Adipocyte (in vitro differentiated cells): ENCODE data around the gene NLGN4X.

Source experiments
- DNase-seq: peaks from one replicate; pipeline ENCODE4 v3.0.0-alpha.2; 2015; ENCODE audit warnings: low read depth
- H3K27me3 ChIP-seq: replicated peaks from 2 replicates; pipeline ENCODE4 v1.7.0; 2013; ENCODE audit warnings: mild to moderate bottlenecking, low read length, moderate library complexity; ENCODE audit not compliant: control insufficient read depth, insufficient read depth
- H3K36me3 ChIP-seq: 2 replicates; pipeline ENCODE4 v1.7.0; 2013; ENCODE audit warnings: low read length, mild to moderate bottlenecking, moderate library complexity; ENCODE audit not compliant: control insufficient read depth, insufficient read depth, severe bottlenecking
- H3K4me1 ChIP-seq: 2 replicates; pipeline ENCODE4 v1.7.0; 2013; ENCODE audit warnings: mild to moderate bottlenecking, low read length, moderate library complexity; ENCODE audit not compliant: control insufficient read depth, insufficient read depth
- H3K4me3 ChIP-seq: 2 replicates; pipeline ENCODE4 v1.7.0; 2013; ENCODE audit warnings: mild to moderate bottlenecking, low read length, moderate library complexity
- H3K9ac ChIP-seq: 2 replicates; pipeline ENCODE4 v1.7.0; 2013; ENCODE audit warnings: mild to moderate bottlenecking, low read length, moderate library complexity
- H3K9me3 ChIP-seq: 2 replicates; pipeline ENCODE4 v1.7.0; 2013; ENCODE audit warnings: mild to moderate bottlenecking, low read length, moderate library complexity; ENCODE audit not compliant: control insufficient read depth

The NLGN4X gene

DNA sequence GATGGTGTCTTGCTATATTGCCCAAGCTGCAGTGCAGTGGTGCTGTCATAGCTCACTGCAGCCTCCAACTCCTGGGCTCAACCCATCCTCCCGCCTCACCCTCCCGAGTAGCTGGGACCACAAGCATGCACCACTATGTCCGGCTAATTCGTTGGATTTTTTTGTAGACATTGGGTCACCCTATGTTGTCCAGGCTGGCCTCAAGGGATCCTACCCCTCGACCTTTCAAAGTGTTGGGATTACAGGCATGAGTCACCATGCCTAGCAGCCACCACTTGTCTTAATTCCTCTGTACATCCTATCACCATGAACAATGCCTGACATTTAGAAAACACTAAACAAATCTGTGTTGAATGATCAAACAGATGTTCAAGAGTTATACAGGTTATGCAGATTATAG is 76.7 kb downstream of the NLGN4X start:
- no peak overlapping the region for H3K9ac ChIP-seq
- no peak for DNase-seq
- no peaks in the 10 kb centered on the region for H3K4me1 ChIP-seq
- no peaks in the 10 kb centered on the region for H3K27me3 ChIP-seq
- no peaks in the 10 kb centered on the region for H3K36me3 ChIP-seq
- H3K9me3 ChIP-seq: no peaks in the 10 kb centered on the region
- no peak overlapping the region for H3K4me3 ChIP-seq

DNA sequence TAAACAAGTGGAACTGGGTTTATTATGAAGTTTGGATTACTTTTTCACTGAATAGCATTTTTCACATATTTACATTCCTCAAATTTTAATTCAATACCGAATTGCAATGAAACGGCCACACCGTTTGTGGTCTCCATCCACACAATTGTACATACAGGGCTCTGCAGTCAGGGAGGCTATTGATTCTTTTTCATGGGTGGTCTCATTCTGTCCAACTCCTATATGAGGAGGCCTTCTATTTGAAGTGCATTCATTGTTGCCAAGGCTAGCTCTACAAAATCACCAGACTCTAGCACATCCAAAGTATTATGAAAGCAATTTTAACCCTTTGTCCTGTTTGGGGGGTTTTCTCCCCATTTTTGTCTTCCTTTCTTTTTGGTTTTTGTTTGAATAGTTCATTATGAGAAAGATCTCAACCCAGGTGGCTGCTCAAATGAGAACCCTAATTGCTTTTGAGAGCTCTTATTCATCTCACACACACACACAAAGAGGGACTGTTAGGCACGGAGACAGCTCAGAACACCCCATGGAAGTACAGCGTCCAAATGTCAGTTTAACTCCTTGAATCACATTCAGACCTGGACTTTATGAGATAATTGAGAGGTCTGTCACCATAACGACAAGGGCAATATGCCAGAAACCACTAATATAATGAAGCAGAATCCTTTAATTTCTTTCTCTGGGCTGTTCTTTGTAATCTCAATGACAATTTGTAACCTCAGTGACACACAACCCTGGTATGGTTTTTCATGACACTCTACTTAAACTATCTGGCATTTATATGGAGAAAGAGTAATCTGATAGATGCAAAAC is 79.4 kb downstream of the NLGN4X start:
- Histone ChIP-seq H3K36me3 (no peaks in the 10 kb centered on the region), H3K9ac (no peak overlapping the region), H3K4me1 (no peaks in the 10 kb centered on the region), H3K27me3 (no peaks in the 10 kb centered on the region), H3K9me3 (no peaks in the 10 kb centered on the region), H3K4me3 (no peak overlapping the region)
- DNase-seq: no peak

DNA sequence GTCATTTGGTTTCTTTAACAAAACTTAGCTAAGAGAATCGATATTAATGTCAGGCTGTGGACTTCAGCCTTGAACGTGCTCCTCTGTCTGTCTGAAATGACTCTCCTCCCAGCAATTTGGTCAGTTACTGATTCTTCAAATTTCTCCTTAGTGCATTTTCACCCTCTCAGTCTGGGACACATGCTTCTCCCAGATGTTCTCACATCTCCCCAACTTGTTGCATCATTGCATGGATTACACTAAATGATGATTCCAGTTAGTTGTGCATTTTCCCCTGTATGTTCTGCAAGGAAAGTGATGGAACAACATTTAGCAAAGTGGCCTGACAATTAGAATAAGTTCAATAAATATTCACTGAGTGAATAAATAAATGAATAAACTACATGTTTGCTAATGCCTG is 94.4 kb downstream of the NLGN4X start:
- Histone ChIP-seq H3K9ac (no peak overlapping the region), H3K4me1 (no peaks in the 10 kb centered on the region), H3K36me3 (no peaks in the 10 kb centered on the region), H3K27me3 (no peaks in the 10 kb centered on the region), H3K9me3 (peaks cover 3% of the 10 kb centered on the region), H3K4me3 (no peak overlapping the region)
- no peak for DNase-seq

DNA sequence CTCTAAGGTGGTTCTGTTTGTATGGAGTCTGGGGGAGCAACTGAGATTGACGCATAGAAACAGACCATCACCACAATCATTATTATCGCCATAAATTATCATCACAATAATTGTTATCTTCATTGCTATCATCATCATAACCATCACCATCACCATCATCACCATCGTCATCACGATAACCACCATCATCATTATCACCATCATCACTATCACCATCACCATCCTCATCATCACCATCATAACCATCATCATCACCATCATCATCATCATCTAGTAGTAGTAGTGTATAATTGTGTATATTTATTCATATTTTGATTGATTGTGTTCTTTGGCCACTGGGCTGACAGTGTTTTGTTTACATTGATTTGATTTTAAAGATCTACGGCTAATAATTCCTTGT is 95.7 kb downstream of the NLGN4X start:
- no peaks in the 10 kb centered on the region for H3K36me3 ChIP-seq
- H3K4me1 ChIP-seq: no peaks in the 10 kb centered on the region
- H3K4me3 ChIP-seq: no peak overlapping the region
- no peak for DNase-seq
- no peak overlapping the region for H3K9ac ChIP-seq
- peaks cover 3% of the 10 kb centered on the region for H3K9me3 ChIP-seq
- no peaks in the 10 kb centered on the region for H3K27me3 ChIP-seq

DNA sequence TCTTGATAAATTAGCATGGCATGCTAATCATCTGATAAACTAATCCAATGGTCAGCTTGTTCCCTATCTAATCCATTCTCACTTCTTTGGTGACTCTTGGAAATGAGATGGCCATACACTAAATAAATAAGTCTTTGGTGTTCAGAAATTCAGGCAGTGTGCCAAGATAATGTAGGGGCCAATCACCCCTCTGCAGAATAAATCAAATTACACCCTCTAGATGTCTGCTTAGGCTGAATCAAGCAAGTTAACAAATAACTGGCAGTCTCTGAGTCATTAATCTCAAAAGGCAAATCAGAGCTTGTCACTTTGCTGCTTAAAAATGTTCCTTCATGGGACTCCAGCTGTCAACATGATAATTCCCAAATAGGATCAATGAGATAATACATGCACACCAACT is 97.4 kb downstream of the NLGN4X start:
- H3K9me3 ChIP-seq: no peaks in the 10 kb centered on the region
- H3K4me1 ChIP-seq: no peaks in the 10 kb centered on the region
- DNase-seq: no peak
- H3K9ac ChIP-seq: no peak overlapping the region
- no peaks in the 10 kb centered on the region for H3K27me3 ChIP-seq
- no peaks in the 10 kb centered on the region for H3K36me3 ChIP-seq
- no peak overlapping the region for H3K4me3 ChIP-seq

DNA sequence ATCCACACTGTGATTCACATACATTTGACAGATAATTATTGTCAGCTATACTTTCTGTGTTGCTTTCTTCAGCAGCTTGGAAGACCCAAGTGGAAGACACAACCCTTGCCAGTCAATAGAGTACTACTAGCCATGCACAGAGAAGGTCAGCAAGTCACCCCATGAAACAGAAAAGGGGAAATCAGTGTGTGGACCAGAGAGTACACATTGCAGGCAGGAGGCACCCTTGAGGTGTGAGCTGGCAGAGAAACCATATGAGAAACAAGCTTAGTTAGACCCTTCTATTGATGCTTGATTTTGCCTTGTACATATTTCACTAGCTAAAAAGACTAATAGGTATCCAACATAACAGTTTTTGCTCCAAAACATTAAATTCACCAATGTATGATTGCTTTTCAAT is 99.5 kb downstream of the NLGN4X start:
- no peaks in the 10 kb centered on the region for H3K4me1 ChIP-seq
- H3K9ac ChIP-seq: no peak overlapping the region
- no peak for DNase-seq
- no peak overlapping the region for H3K4me3 ChIP-seq
- H3K9me3 ChIP-seq: no peaks in the 10 kb centered on the region
- no peaks in the 10 kb centered on the region for H3K36me3 ChIP-seq
- H3K27me3 ChIP-seq: no peaks in the 10 kb centered on the region

DNA sequence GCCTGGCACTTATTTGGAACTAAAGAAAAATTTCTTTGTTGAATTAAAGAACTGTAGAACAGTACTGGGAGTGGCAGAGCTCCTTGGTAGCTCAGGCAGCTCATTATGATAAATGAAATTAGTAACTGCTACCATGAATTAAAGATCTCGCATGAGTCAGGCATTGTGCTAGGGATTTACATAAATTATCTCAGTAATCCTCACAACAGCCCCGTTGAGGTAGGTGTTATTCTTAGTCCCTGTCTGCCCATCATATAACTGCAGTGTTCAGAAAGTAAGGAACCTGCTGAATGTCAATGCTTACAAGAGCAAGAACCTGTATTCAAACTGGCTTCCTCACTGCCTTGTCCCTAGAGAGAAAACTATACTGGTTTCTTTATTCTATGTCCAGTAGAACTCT is 108.3 kb downstream of the NLGN4X start:
- DNase-seq: no peak

DNA sequence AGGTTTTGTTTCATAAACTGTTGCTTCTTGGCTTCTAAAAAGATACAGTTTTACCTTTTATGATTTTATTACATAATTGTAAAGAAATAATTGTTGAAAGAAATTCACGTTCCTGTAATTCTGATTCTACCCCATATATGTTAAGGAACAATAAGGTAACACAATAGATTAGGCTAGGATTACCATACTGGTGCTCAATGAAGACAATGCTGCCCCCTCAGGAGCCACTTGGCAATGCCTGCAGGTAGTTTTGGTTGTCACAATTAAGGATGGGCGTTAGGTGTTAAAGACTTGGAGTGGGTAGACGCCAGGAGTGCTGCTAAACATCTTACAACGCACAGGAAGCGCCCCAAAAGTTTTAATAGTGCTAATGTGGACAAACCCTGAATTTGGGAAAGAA is 133.2 kb downstream of the NLGN4X start:
- H3K9me3 ChIP-seq: peaks cover 2% of the 10 kb centered on the region
- no peaks in the 10 kb centered on the region for H3K4me1 ChIP-seq
- DNase-seq: no peak
- no peaks in the 10 kb centered on the region for H3K36me3 ChIP-seq
- H3K9ac ChIP-seq: no peak overlapping the region
- H3K4me3 ChIP-seq: no peak overlapping the region
- no peaks in the 10 kb centered on the region for H3K27me3 ChIP-seq

More for the DNA sequence above, 108.3 kb downstream of the NLGN4X start:
- no peak overlapping the region for H3K4me3 ChIP-seq
- no peaks in the 10 kb centered on the region for H3K27me3 ChIP-seq
- H3K9ac ChIP-seq: no peak overlapping the region
- no peaks in the 10 kb centered on the region for H3K36me3 ChIP-seq
- no peaks in the 10 kb centered on the region for H3K9me3 ChIP-seq
- no peaks in the 10 kb centered on the region for H3K4me1 ChIP-seq

DNA sequence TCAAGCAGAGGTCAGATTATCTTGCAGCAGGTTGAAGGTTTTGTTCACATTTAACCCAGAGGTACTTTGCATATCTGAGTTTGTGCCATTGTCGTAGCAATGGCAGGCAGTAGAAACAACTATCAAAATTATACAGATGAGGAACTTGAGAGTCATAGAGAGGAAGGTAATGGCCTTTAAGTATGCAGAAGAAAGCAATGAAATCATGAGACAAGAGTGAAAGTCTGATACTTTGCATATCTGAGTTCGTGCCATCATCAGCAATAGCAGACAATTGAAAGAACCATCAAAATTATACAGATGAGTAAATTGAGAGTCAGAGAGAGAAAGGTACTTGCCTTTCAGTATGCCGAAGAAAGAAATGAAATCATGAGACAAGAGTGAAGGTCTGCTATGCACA is 154.1 kb downstream of the NLGN4X start:
- Histone ChIP-seq H3K4me3 (no peak overlapping the region), H3K4me1 (no peaks in the 10 kb centered on the region), H3K9ac (no peak overlapping the region), H3K9me3 (peaks cover 9% of the 10 kb centered on the region), H3K36me3 (no peaks in the 10 kb centered on the region), H3K27me3 (no peaks in the 10 kb centered on the region)
- no peak for DNase-seq

DNA sequence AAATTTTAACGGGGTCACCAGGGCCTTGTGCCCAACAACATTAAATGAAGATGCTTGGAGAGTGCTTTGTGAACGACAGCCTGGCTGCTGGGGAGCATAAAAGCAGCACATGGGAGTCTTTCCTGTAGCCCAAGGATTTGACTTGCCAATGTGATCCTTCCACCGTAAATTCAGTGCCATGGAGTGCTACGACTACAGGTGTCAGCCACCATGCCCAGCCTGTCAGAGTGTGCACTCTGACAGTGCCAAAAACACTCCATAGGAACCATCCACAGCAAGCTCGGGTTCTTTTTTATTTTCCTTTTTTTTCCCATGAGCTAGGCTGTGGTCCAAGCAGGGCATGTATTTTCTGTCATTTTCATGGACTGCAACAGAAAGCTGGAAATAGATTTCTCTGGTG is 156.9 kb downstream of the NLGN4X start:
- Histone ChIP-seq H3K4me1 (no peaks in the 10 kb centered on the region), H3K9me3 (peaks cover 5% of the 10 kb centered on the region), H3K36me3 (no peaks in the 10 kb centered on the region), H3K9ac (no peak overlapping the region), H3K27me3 (no peaks in the 10 kb centered on the region), H3K4me3 (no peak overlapping the region)
- DNase-seq: no peak

DNA sequence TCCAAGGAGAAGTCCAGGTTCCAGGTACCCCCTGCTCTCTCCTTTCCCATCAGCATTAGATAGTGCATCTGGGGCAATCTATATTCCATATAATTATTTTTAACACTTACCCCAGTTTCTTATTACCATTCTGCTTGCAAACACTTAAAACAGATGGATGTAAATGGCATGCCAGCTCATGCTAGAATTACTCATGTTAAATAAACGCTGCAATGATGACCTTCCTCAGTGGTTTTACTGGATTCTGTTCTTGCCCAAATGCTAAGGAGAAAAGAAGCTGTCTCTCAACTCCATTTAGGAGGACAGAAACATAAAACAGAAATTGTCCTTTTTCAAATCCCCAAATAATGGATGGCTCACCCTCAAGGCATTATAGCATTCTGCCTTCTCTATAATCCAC is 161.1 kb downstream of the NLGN4X start:
- H3K9ac ChIP-seq: no peak overlapping the region
- H3K4me3 ChIP-seq: no peak overlapping the region
- peaks cover 3% of the 10 kb centered on the region for H3K9me3 ChIP-seq
- H3K27me3 ChIP-seq: no peaks in the 10 kb centered on the region
- no peaks in the 10 kb centered on the region for H3K4me1 ChIP-seq
- no peak for DNase-seq
- no peaks in the 10 kb centered on the region for H3K36me3 ChIP-seq

DNA sequence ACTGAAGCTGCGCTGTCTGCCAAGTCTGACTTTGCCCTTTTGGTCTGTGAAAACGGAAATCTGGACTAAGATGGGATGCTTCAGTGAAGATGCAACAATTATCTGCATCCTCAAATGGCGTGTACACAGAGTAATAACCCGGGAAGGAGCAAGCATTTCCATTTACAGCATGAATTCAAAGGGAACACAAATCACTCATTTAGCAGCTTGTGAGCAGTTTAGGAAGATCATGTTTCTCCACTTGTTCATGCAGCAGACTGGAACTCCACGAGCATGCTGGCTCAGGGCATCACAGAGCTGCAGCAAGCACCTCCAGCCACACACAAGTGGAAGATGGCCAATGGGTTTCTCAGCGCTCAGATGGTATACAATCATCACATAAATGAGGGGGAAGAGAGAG is 175.5 kb downstream of the NLGN4X start:
- H3K36me3 ChIP-seq: no peaks in the 10 kb centered on the region
- H3K4me3 ChIP-seq: no peak overlapping the region
- DNase-seq: no peak
- no peak overlapping the region for H3K9ac ChIP-seq
- no peaks in the 10 kb centered on the region for H3K9me3 ChIP-seq
- no peaks in the 10 kb centered on the region for H3K4me1 ChIP-seq
- H3K27me3 ChIP-seq: no peaks in the 10 kb centered on the region
